ENCODE results near the gene LMNTD2. TPM values are rescaled to one million over a fixed set of nuclear protein-coding genes. Genes with fewer than 3 reads are reported as not detected.

Gene LMNTD2
- total and polyA plus RNA-seq, 2 experiments from 2014 or later = 0.22 to 0.36 TPM

DNA sequence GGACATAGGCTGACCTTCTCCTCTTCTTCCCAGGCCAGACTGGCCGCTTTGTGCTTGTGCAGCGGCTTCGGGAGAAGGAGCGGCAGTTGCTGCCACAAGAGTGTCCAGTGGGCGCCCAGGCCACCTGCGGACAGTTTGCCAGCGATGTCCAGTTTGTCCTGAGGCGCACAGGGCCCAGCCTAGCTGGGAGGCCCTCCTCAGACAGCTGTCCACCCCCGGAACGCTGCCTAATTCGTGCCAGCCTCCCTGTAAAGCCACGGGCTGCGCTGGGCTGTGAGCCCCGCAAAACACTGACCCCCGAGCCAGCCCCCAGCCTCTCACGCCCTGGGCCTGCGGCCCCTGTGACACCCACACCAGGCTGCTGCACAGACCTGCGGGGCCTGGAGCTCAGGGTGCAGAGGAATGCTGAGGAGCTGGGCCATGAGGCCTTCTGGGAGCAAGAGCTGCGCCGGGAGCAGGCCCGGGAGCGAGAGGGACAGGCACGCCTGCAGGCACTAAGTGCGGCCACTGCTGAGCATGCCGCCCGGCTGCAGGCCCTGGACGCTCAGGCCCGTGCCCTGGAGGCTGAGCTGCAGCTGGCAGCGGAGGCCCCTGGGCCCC, 1.6 kb upstream of the LMNTD2 start:
- H4K20me1 ChIP-seq (ENCODE audit: insufficient read depth) = no peaks in the 10 kb centered on the region
- H3K36me3 ChIP-seq (ENCODE audit: low read depth) = peaks cover 8% of the 10 kb centered on the region
- peaks cover 9% of the 10 kb centered on the region; the same call in 1 of the 2 replicates for H3K4me1 ChIP-seq (ENCODE audit: insufficient read depth)
- H3K79me2 ChIP-seq (ENCODE audit: insufficient read depth) = peaks cover 14% of the 10 kb centered on the region
- H3K4me2 ChIP-seq (ENCODE audit: unreplicated experiment) = no peak overlapping the region
- in situ Hi-C loops (cut with MboI) = no loop called here
- H3K9me3 ChIP-seq (ENCODE audit: low read depth) = no peaks in the 10 kb centered on the region
- H3K9me2 ChIP-seq (ENCODE audit: insufficient read depth) = no peaks in the 10 kb centered on the region
- DNase-seq = no peak
- no peaks in the 10 kb centered on the region for H3F3A ChIP-seq (ENCODE audit: insufficient read depth)
- TF ChIP-seq EZH2 (IDR thresholded peaks at IDR 0.05; ENCODE audit: insufficient read depth, poor library complexity, severe bottlenecking) = no peak
- TF ChIP-seq EZH2phosphoT487 (IDR thresholded peaks at IDR 0.05; ENCODE audit: insufficient read depth, low read depth) = no peak
- H3K27ac ChIP-seq = no peak overlapping the region
- 0 out of 2 replicates have a peak overlapping the region, but pooled peaks have one; percentile 79 for H3K4me3 ChIP-seq
- 85 to 87% methylated on average over 27 to 28 of the region's 29 CpGs for WGBS, 2 experiments (ENCODE audit: low coverage in 1 of 2, low lambda C conversion rate in 2 of 2, missing lambda C conversion rate in 2 of 2)
- H3K9ac ChIP-seq = no peak overlapping the region
- H2AFZ ChIP-seq = no peak overlapping the region
- 0 out of 2 replicates have a peak, but pooled peaks cover under 1% of the 10 kb centered on the region for H3K27me3 ChIP-seq (replicated peaks; ENCODE audit: insufficient read depth)

DNA sequence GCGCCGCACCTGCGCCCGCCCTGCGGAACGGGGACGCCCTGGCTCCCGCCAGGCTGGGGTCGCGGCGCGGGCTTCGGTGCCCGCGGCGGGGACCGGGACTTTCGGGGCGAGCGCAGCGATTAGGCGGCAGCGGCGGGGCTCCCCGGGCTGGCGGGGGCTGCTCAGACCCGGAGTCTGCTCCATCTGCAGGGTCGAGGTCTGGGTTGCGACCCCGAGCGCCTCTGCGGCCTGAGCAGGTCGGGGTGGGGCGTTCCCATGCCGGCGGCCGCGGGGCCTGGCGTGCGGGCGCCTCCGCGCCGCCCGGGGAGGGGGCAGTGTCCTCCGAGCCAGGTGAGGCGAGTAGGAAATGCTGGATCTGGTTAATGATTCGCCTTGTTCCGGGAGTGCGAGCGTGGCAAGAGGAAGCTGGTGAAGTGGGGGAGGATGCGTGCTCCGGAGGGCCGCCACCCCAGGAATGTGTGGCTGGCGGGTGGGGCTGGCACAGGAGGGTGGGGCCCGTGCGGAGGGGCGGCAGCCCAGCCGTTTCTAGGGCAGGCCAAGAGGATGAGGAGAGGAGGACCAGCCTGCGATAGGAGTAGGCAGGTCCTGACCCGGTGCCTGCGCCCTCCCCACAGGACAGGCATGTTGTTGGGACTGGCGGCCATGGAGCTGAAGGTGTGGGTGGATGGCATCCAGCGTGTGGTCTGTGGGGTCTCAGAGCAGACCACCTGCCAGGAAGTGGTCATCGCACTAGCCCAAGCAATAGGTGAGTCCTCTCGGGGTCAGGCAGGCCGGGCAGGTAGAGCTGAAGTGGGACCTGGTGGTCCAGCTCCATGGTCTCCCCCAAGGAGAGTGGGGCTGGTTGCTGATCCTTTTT, 838 bp upstream of the LMNTD2 start:
- Histone ChIP-seq H3K9me3 (ENCODE audit: low read depth) (no peaks in the 10 kb centered on the region), H4K20me1 (ENCODE audit: insufficient read depth) (no peaks in the 10 kb centered on the region), H3K4me1 (ENCODE audit: insufficient read depth) (peaks cover 1% of the 10 kb centered on the region; the same call in 1 of the 2 replicates), H3K4me2 (ENCODE audit: unreplicated experiment) (peak overlapping the region; percentile 77), H3K79me2 (ENCODE audit: insufficient read depth) (peaks cover 7% of the 10 kb centered on the region), H3K27me3 (replicated peaks; ENCODE audit: insufficient read depth) (peaks cover 9% of the 10 kb centered on the region; the same call in 1 of the 2 replicates), H3K4me3 (peak overlapping the region; percentile 79), H3K9me2 (ENCODE audit: insufficient read depth) (no peaks in the 10 kb centered on the region), H3K27ac (no peak overlapping the region), H3K36me3 (ENCODE audit: low read depth) (peaks cover under 1% of the 10 kb centered on the region; the same call in 1 of the 2 replicates), H3F3A (ENCODE audit: insufficient read depth) (no peaks in the 10 kb centered on the region), H2AFZ (peak overlapping the region; percentile 81), H3K9ac (peak overlapping the region; percentile 52)
- in situ Hi-C loops (cut with MboI) = no loop called here
- no peak for TF ChIP-seq EZH2 (IDR thresholded peaks at IDR 0.05; ENCODE audit: insufficient read depth, poor library complexity, severe bottlenecking)
- TF ChIP-seq EZH2phosphoT487 (IDR thresholded peaks at IDR 0.05; ENCODE audit: insufficient read depth, low read depth) = no peak
- 15 to 18% methylated on average over 35 to 44 of the region's 67 CpGs for WGBS, 2 experiments (ENCODE audit: low coverage in 1 of 2, low lambda C conversion rate in 2 of 2, missing lambda C conversion rate in 2 of 2)
- DNase-seq = peak; percentile 53

DNA sequence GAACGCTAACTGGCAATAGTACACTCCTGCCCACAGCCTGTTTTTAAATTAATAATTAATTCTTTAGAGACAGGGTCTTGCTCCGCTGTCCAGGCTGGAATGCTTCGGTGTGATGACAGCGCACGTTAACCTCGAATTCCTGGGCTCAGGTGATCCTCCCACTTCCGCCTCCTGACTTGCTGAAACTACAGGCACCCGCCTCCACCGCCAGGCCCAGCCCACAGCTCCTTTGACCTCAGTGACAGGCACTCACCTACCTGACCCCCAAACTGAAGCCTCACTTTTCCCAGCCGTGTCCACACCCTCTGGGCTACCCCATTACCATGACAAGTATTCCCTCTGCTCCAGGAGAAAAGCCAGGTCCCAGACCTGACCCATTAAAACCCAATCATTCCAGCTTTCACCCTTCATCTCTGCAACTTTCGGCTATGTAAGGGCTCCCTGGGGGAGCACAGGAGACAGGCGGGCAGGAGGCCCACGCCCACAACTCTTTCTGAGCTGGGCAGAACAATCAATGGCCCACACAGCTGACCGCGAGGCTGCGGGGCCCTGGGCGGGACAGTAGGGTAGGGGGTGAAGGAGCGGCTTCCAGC, 730 bp downstream of the LMNTD2 start:
- no peak for DNase-seq
- no peaks in the 10 kb centered on the region for H3F3A ChIP-seq (ENCODE audit: insufficient read depth)
- no peaks in the 10 kb centered on the region for H4K20me1 ChIP-seq (ENCODE audit: insufficient read depth)
- peaks cover 12% of the 10 kb centered on the region for H3K27me3 ChIP-seq (replicated peaks; ENCODE audit: insufficient read depth)
- in situ Hi-C loops (cut with MboI) = no loop called here
- TF ChIP-seq EZH2phosphoT487 (IDR thresholded peaks at IDR 0.05; ENCODE audit: insufficient read depth, low read depth) (no peak), EZH2 (IDR thresholded peaks at IDR 0.05; ENCODE audit: insufficient read depth, poor library complexity, severe bottlenecking) (no peak)
- no peaks in the 10 kb centered on the region for H3K9me3 ChIP-seq (ENCODE audit: low read depth)
- no peak overlapping the region for H3K27ac ChIP-seq
- no peak overlapping the region for H3K4me3 ChIP-seq
- H2AFZ ChIP-seq = 0 out of 2 replicates have a peak overlapping the region, but pooled peaks have one; percentile 38
- H3K36me3 ChIP-seq (ENCODE audit: low read depth) = no peaks in the 10 kb centered on the region
- no peak overlapping the region; the same call in 1 of the 2 replicates for H3K9ac ChIP-seq
- WGBS, 2 experiments (ENCODE audit: low coverage in 1 of 2, low lambda C conversion rate in 2 of 2, missing lambda C conversion rate in 2 of 2) = 81 to 84% methylated on average over 18 of the region's 18 CpGs
- H3K4me1 ChIP-seq (ENCODE audit: insufficient read depth) = no peaks in the 10 kb centered on the region
- no peaks in the 10 kb centered on the region for H3K79me2 ChIP-seq (ENCODE audit: insufficient read depth)
- no peaks in the 10 kb centered on the region for H3K9me2 ChIP-seq (ENCODE audit: insufficient read depth)
- H3K4me2 ChIP-seq (ENCODE audit: unreplicated experiment) = no peak overlapping the region

DNA sequence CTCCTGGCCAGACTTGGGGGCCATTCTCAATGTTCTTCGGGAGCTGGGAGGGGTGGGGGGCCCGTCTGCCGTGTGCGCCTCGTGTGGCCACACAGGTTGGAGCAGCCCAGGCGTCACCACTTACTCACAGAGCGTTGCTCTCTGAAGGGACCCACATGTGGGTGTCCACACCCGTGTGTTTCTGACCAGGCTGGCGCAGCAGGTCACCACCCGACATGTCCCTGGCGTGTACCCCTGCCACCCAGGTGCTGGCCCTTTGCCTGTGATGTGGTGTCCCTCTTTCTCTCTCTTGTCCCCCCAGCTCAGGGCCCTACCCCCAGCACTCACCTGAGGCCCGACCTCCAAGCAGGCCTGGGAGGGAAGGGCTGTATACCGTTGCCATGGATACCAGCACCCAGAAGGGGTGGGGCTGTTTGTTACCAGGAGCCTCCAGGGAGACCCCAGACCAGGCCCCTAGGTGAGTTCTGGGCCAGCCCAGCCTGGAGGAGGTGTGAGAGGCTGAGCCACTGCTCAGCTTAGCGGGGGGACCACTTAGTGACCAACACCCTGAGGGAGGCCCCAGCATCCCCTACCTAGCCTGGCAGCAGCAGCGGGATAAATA, 1.4 kb downstream of the LMNTD2 start:
- no peak overlapping the region for H3K4me2 ChIP-seq (ENCODE audit: unreplicated experiment)
- no peaks in the 10 kb centered on the region for H3F3A ChIP-seq (ENCODE audit: insufficient read depth)
- 44 to 54% methylated on average over 15 of the region's 15 CpGs for WGBS, 2 experiments (ENCODE audit: low coverage in 1 of 2, low lambda C conversion rate in 2 of 2, missing lambda C conversion rate in 2 of 2)
- no peak overlapping the region for H3K9ac ChIP-seq
- H4K20me1 ChIP-seq (ENCODE audit: insufficient read depth) = no peaks in the 10 kb centered on the region
- DNase-seq = no peak
- no peaks in the 10 kb centered on the region for H3K4me1 ChIP-seq (ENCODE audit: insufficient read depth)
- H3K9me3 ChIP-seq (ENCODE audit: low read depth) = no peaks in the 10 kb centered on the region
- peaks cover 12% of the 10 kb centered on the region for H3K27me3 ChIP-seq (replicated peaks; ENCODE audit: insufficient read depth)
- in situ Hi-C loops (cut with MboI) = no loop called here
- H3K4me3 ChIP-seq = no peak overlapping the region
- TF ChIP-seq EZH2phosphoT487 (IDR thresholded peaks at IDR 0.05; ENCODE audit: insufficient read depth, low read depth) = no peak
- no peak for TF ChIP-seq EZH2 (IDR thresholded peaks at IDR 0.05; ENCODE audit: insufficient read depth, poor library complexity, severe bottlenecking)
- H3K9me2 ChIP-seq (ENCODE audit: insufficient read depth) = no peaks in the 10 kb centered on the region
- no peak overlapping the region for H3K27ac ChIP-seq
- no peaks in the 10 kb centered on the region for H3K79me2 ChIP-seq (ENCODE audit: insufficient read depth)
- no peak overlapping the region for H2AFZ ChIP-seq
- H3K36me3 ChIP-seq (ENCODE audit: low read depth) = no peaks in the 10 kb centered on the region

All from GM23248 (cell line).